GM21360 (cell line): ENCODE results near the gene PEX19.
"Not testable (repeated sequence)": the region's sequence is repeated elsewhere in the genome, so short reads cannot be mapped to it uniquely, and the experiment has no call there.

ENCODE experiments used
- ATAC-seq: cut with Tn5 transposase; IDR thresholded peaks from one replicate; pipeline ENCODE4 v1.9.1; 2021; ENCODE audit warnings: mild to moderate bottlenecking, moderate library complexity; ENCODE audit not compliant: unreplicated experiment

PEX19 gene

GRCh38 chr1:160284782-160285344 lies at the start of gene PEX19:
PEX19 (minus strand) TSS chr1:160285133; CDS start chr1:160285124, 9 bp downstream.
- peak; percentile 87 for ATAC-seq

GRCh38 chr1:160332516-160332915 lies 47.6 kb upstream of the PEX19 start:
- ATAC-seq, result no peak

GRCh38 chr1:160330119-160330518 lies 45.2 kb upstream of the PEX19 start:
- no peak for ATAC-seq

- ATAC-seq, result no peak
These were observed 43.3 kb upstream of the PEX19 start for GRCh38 chr1:160328184-160328583.

- no peak for ATAC-seq
These were observed 41.5 kb upstream of the PEX19 start for GRCh38 chr1:160326418-160326817.

GRCh38 chr1:160325252-160325651 lies 40.3 kb upstream of the PEX19 start:
- ATAC-seq, result no peak

GRCh38 chr1:160322831-160323230 lies 37.9 kb upstream of the PEX19 start:
- no peak for ATAC-seq

- no peak for ATAC-seq
These were observed 30.4 kb upstream of the PEX19 start for GRCh38 chr1:160315359-160315758.

GRCh38 chr1:160309571-160309970 lies 24.6 kb upstream of the PEX19 start:
- no peak for ATAC-seq

- no peak for ATAC-seq
These were observed 24.2 kb upstream of the PEX19 start for GRCh38 chr1:160309185-160309557.

- no peak for ATAC-seq
These were observed 23.7 kb upstream of the PEX19 start for GRCh38 chr1:160308451-160309184.

- no peak for ATAC-seq
These were observed 22.3 kb upstream of the PEX19 start for GRCh38 chr1:160307118-160307791.

- ATAC-seq, result no peak
These were observed 15.2 kb upstream of the PEX19 start for GRCh38 chr1:160300173-160300572.

- no peak for ATAC-seq
These were observed 11.1 kb upstream of the PEX19 start for GRCh38 chr1:160296036-160296435.

GRCh38 chr1:160293020-160293968 lies 8.4 kb upstream of the PEX19 start:
- ATAC-seq, result no peak

- no peak for ATAC-seq
These were observed 6.6 kb upstream of the PEX19 start for GRCh38 chr1:160291248-160292220.

GRCh38 chr1:160287769-160288168 lies 2.8 kb upstream of the PEX19 start:
- not testable (repeated sequence) for ATAC-seq

- ATAC-seq, result no peak
These were observed 573 bp upstream of the PEX19 start for GRCh38 chr1:160285506-160285905.

GRCh38 chr1:160284220-160284781 lies 632 bp downstream of the PEX19 start:
- peak; percentile 15 for ATAC-seq

- no peak for ATAC-seq
These were observed 2.1 kb downstream of the PEX19 start for GRCh38 chr1:160282807-160283206.
